ENCODE results near the gene ATOH8.

DNA sequence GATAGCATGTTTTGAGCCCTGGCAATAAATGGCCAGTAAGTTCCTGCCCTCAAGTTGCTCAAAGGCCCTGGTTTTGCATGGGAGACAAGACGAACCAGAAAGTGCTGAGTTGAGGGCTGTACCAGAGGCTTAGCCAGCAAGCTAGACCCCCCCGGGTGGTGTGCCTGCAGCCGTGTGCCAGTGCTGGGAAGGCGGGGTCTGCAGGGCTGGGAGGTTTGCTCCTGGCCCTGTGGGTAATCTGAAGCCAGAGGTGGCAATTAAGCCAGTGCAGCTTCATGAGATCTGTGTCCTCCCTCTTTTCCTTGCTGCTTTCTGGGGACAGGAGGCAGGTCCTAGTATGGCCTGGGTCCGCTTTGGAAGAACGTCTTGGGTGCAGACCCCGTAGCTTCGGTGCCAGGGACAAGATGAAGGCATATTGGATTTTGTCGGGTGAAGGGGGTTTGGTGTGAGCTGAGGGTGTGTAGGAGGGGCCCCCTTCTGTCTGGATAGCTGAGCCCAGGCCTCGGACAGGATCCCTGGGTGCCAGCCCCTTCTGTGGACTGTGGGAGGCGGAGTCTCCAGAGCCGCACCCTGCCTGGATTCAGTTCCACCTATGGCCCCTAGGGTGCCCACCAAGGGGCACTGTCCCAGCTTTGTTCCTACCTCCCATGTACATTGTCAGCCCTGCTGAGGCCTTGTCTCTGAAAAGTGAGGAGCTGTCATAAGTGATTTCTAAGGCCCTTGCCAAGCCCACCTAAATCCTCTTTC lies 15.6 kb downstream of the ATOH8 start:
- TF ChIP-seq, protein P1, sequence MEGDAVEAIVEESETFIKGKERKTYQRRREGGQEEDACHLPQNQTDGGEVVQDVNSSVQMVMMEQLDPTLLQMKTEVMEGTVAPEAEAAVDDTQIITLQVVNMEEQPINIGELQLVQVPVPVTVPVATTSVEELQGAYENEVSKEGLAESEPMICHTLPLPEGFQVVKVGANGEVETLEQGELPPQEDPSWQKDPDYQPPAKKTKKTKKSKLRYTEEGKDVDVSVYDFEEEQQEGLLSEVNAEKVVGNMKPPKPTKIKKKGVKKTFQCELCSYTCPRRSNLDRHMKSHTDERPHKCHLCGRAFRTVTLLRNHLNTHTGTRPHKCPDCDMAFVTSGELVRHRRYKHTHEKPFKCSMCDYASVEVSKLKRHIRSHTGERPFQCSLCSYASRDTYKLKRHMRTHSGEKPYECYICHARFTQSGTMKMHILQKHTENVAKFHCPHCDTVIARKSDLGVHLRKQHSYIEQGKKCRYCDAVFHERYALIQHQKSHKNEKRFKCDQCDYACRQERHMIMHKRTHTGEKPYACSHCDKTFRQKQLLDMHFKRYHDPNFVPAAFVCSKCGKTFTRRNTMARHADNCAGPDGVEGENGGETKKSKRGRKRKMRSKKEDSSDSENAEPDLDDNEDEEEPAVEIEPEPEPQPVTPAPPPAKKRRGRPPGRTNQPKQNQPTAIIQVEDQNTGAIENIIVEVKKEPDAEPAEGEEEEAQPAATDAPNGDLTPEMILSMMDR (IDR thresholded peaks at IDR 0.05) = peak in 1 of 3 experiments; percentile 34
- TF ChIP-seq POLR2A (IDR thresholded peaks at IDR 0.05; ENCODE audit: low read depth) = no peak

Data from esophagus muscularis mucosa (tissue), 3 donors.